Thyroid gland (tissue), 4 donors: Measurements from ENCODE around the gene TSEN2.

Experiments used
- CTCF ChIP-seq, 6 experiments: fragments of 200-600 bp in 3 of 6; fragments of 450-650 bp in 3 of 6; sonication (generic) in 3 of 6; IDR thresholded peaks; one replicate each; pipeline ENCODE4 v1.5.1; 2016 to 2019; ENCODE audit warnings: antibody characterized with exemption in 6 of 6, mild to moderate bottlenecking in 2 of 6, inconsistent platforms in 1 of 6, moderate library complexity in 1 of 6
- POLR2A ChIP-seq, 2 donors: fragments of 450-650 bp; IDR thresholded peaks; one replicate each; pipeline ENCODE4 v1.6.1; 2017; ENCODE audit warnings: antibody characterized with exemption in 2 of 2, mild to moderate bottlenecking in 2 of 2, moderate library complexity in 1 of 2

- TF ChIP-seq POLR2A (IDR thresholded peaks at IDR 0.05): no peak
- no peak for TF ChIP-seq CTCF (IDR thresholded peaks at IDR 0.05)
These were observed 445 bp upstream of the TSEN2 start for GRCh38 chr3:12483872-12484197.
